CD1c-positive myeloid dendritic cell (primary cell): ENCODE measurements around the gene EEA1.
"Not testable (repeated sequence)": the region's sequence is repeated elsewhere in the genome, so short reads cannot be mapped to it uniquely, and the experiment has no call there.

Experiments used
- DNase-seq: peaks from one replicate; pipeline ENCODE4 v3.0.0-alpha.2; 2016; ENCODE audit errors: extremely low spot score

Gene EEA1

GRCh38 chr12:92749691-92750090 is 179.4 kb downstream of the EEA1 start:
- DNase-seq: not testable (repeated sequence)

GRCh38 chr12:92747151-92747550 is 181.9 kb downstream of the EEA1 start:
- no peak for DNase-seq

- no peak for DNase-seq
Observed at GRCh38 chr12:92745856-92746550, 183.1 kb downstream of the EEA1 start.

GRCh38 chr12:92743026-92743425 is 186.1 kb downstream of the EEA1 start:
- no peak for DNase-seq

- no peak for DNase-seq
Observed at GRCh38 chr12:92740411-92740810, 188.7 kb downstream of the EEA1 start.

DNA sequence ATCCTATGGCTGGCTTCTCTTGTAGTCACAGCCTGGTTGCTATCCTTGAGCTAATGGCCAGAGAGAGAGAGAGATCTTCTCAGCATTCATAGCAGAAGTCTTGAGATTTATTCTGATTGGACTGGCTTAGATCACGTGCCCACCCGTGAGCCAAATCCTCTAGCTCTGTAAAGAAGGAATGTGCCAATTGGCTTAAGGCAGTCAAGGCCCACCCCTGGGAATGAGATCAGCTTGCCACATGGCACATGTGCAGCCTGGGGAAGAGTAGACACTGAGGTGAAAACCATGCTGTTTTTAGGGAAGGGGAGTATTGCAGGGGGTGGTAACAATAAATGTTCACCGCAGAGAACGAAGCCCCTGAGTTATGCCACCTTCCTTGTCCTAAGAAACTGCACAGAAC is 190.0 kb downstream of the EEA1 start:
- no peak for DNase-seq

- DNase-seq: no peak
Observed at GRCh38 chr12:92737855-92738850, 190.9 kb downstream of the EEA1 start.

DNA sequence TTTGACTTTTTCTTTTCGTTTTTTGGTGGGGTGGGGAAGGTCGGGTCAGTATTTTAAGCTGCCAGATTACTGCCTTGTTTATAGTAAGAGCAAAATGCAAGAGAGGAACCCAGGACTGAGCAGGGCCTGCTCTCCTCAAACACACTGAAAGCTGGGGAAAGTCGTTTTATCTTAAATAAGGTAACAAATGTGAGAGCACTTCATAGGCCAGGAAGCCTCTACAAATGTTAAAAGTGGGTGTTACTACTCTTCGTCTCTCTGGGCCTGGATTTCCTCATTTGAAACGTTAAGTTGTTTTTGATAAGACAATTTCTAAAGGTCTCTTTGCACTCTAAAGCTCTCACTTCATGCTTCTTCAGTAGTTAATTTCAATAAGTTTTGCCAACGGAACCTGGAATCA is 192.5 kb downstream of the EEA1 start:
- DNase-seq: no peak

DNA sequence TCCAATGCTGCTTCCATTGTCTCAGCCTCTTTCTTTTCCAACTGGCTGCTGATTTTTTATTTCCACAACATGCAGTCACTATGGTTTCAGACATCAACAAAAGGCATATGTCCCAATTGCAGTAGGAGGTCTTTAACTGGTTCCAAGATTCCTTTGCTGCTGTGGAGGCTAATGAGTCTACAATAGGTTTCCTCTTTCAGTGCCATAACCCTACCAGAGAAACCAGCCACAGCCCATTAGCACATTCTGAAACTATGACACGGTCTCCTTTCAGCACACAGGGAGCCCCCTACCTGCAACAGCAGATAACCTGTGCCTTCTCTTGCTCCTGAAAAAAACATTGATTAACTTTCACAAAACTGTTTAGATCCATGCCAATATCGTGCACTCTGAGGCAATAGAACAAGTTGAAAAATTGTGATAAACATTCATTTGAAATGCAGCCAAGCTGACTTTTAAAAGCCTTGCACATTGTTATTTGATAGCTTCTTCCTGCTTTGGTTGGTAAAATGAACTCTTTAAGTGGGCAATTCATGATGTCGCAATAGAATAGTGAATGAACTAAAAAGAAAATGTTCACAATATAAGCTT is 193.9 kb downstream of the EEA1 start:
- DNase-seq: no peak

DNA sequence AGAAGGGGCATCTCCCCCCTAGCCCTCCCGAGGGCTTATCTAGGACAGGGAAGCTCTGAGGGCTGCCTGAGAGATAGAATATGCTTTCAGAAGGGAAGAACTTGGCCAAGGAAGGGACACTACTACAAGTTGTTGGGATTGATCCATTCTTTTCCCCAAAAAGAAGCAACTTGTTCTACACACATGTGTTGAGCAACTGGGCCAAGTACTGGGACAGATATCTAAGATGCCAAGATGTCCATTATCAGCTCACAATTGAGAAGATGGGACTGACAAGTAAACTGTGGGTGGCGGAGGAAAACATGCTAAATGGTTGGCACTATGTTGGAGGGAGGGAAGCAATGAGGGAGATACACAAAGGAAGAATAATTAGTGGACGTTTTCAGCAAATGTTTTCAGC is 195.4 kb downstream of the EEA1 start:
- no peak for DNase-seq

DNA sequence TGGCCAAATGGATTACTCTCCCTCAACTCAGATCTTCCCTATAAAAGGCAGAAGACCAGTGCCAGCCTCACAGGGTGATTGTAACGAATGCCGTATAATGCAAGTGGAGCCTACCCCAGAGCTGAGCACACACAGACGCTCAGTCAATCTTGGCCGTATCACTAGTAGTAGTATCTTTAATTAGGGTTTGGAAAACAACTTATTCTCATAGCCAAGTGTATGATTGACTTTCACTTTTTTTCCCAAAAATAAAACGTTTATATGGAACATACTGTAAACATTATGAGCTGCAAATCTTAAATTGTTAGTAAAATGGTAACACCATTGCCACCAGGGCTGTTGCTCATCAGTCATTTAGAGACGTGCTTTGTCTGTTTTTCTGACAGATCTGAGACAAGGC is 195.9 kb downstream of the EEA1 start:
- no peak for DNase-seq

DNA sequence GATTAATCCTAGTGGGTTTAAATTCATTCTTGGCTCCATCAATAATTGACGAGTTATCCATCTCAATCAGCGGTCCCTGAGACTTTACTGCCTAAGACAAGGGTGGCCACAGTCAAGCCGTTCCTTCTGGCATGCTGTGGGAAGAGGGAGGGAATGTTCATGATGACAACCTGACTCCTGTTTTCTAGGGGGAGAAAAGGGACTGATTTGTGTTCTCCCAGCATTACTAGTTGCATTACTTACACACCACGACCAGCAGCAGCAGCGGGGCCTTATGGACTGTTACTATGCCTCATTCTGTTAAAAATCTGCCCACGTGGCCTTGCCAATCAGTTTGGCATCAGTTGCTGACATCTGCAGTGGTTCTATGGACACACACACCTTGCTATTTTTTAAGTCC is 196.4 kb downstream of the EEA1 start:
- no peak for DNase-seq

DNA sequence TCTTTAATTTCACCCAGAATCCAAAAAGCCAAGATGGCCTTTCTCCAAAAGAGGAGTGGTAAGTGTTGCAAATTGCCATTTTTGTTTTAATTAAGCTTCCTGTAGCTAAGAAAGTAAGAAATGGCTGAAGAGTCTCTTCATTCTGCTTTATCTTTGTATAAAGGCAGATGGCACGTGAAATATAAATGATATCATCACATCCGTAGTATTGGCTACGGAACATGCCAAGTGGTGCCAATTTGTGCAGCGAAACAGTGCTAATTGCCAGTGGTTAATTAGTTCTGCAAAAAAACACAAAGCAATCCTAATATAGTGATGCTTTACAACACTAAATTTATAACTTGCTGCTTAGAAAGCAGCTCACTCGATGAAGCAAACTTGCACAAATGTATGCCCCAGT is 196.9 kb downstream of the EEA1 start:
- no peak for DNase-seq

DNA sequence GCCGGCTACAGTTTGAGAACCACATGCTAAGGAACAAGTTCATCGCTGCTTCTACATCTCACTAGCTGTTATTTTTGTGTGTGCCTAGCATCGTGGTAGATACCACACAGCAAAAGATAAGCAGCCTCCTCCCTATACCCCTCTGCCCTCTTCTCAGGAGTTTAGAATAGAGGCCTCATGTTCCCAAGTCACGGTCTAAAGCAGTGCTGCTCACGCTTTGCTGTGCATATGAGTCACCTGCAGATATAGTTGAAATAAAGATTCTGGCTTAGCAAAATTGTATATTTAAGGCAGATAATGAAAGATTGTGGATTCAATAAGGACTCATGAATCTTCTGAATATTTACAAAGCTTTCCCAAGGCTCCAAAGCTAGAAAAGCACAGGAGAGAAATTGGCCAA is 198.3 kb downstream of the EEA1 start:
- DNase-seq: no peak

DNA sequence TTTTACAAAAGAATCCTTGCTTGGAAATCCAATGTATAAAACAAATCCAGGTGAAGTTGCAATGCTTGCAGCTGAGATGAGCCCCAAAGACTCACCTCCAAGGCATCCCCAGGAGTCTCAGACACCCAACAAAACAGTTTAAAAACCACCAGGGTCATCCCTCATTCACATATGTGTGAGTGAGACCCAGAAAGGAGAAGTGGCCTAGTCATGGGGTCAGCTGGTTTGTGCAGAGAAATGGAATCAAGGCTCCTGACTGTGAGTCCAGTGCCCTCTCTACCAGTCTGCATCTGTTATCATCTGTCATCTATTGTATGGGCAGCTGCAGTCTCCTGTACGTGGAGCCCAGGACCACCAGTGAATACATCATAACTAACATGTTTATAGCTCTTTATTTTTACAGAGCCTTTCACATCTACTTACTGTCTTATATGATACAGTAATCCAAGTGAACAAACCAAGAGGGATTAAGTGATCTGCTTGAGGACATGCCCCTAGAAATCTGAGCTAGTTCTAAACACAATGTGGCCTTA is 199.3 kb downstream of the EEA1 start:
- no peak for DNase-seq

- no peak for DNase-seq
Observed at GRCh38 chr12:92726850-92727249, 202.2 kb downstream of the EEA1 start.

DNA sequence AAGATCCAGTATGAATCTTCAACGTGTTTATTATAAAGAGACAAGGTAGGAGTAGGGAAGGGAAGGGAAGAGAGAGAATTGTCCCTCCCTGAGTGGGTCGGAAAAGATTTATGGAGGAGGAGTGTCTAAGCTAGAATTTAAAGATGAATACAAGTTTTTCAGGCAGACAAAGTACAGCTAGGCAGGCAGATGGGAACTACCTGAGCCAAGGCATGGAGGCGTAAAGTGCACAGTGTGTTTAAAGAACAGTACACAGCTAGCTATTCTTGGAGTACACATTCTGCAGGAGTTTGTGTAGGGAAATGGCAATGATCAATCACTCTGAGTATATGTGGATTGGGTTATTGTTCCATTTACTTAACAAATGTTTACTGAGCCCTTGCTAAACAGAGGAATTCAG is 206.2 kb downstream of the EEA1 start:
- no peak for DNase-seq

- DNase-seq: no peak
Observed at GRCh38 chr12:92721656-92722055, 207.4 kb downstream of the EEA1 start.

DNA sequence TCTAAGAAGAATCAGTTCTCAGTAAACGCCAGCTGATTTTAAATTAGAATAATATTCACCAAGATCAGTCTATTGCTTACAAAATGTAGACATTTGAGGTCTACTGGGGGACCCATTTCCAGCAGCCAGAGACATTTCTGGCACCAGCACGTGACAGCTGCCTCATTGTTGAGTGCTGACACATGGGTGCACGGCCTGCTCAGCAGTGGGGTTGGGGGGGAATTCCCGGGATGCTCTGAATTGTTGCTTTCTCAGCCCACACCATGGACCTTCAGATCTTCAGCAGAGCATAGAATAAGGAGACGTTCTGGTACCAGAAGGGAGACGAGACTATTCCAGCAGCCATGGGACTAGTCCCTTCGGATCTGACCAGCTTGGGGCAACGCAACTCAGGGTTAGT is 208.0 kb downstream of the EEA1 start:
- DNase-seq: no peak
